Spleen (tissue), 11 donors: ENCODE measurements around the gene UBL7. TPM values are rescaled to one million over a fixed set of nuclear protein-coding genes. Genes with fewer than 3 reads are reported as not detected.

ENCODE experiments used
- DNase-seq: peaks from one replicate; pipeline ENCODE4 v3.0.0-alpha.2; 2020
- H3K27ac ChIP-seq, 8 donors: fragments of 200-600 bp; sonication (generic) in 7 of 8; 1 replicate in 4 of 8; 2 replicates in 4 of 8; pipeline versions ENCODE4 v1.5.0 to v1.8.0; 2016 to 2021; ENCODE audit warnings: inconsistent platforms in 4 of 8, mild to moderate bottlenecking in 4 of 8, moderate library complexity in 1 of 8
- H3K27me3 ChIP-seq, 7 donors: fragments of 200-600 bp; sonication (generic) in 6 of 7; replicated peaks in 1 of 7; 1 replicate in 4 of 7; 2 replicates in 3 of 7; pipeline versions ENCODE4 v1.5.0 to v1.8.0; 2016 to 2021; ENCODE audit warnings: inconsistent platforms in 3 of 7, mild to moderate bottlenecking in 1 of 7
- H3K36me3 ChIP-seq, 6 donors: fragments of 200-600 bp; sonication (generic) in 5 of 6; 1 replicate in 4 of 6; 2 replicates in 2 of 6; pipeline versions ENCODE4 v1.5.0 to v1.8.0; 2016 to 2021; ENCODE audit warnings: inconsistent platforms in 2 of 6
- H3K4me1 ChIP-seq, 6 donors: fragments of 200-600 bp; sonication (generic) in 5 of 6; 1 replicate in 3 of 6; 2 replicates in 3 of 6; pipeline versions ENCODE4 v1.5.0 to v1.8.0; 2016 to 2021; ENCODE audit warnings: inconsistent platforms in 3 of 6
- H3K4me3 ChIP-seq, 8 donors: fragments of 200-600 bp; sonication (generic) in 7 of 8; 1 replicate in 4 of 8; 2 replicates in 4 of 8; pipeline versions ENCODE4 v1.5.0 to v1.8.0; 2016 to 2021; ENCODE audit warnings: inconsistent platforms in 4 of 8, mild to moderate bottlenecking in 4 of 8, moderate library complexity in 2 of 8
- H3K9me3 ChIP-seq, 8 donors: fragments of 200-600 bp; sonication (generic) in 7 of 8; 1 replicate in 4 of 8; 2 replicates in 4 of 8; pipeline versions ENCODE4 v1.5.0 to v1.8.0; 2016 to 2021; ENCODE audit warnings: inconsistent platforms in 4 of 8
- POLR2A ChIP-seq, 3 donors: fragments of 450-650 bp; IDR thresholded peaks; one replicate each; pipeline ENCODE4 v1.5.1; 2017; ENCODE audit warnings: antibody characterized with exemption in 3 of 3, mild to moderate bottlenecking in 1 of 3
- POLR2AphosphoS5 ChIP-seq, 3 donors: sonication (generic); formaldehyde crosslinking; IDR thresholded peaks; one replicate each; pipeline ENCODE4 v1.5.1; 2017; ENCODE audit warnings: antibody characterized with exemption in 3 of 3
- WGBS, 5 donors: extraction: QIAGEN DNeasy Blood & Tissue Kit in 3 of 5; methylation state at CpG; one replicate each; pipeline versions ENCODE4 v1.1.5 to v1.1.7; 2013 to 2018; 5-methylcytosine and 5-hydroxymethylcytosine counted together
- intact Hi-C: fragments of 100-400 bp; cut with DNase I; formaldehyde crosslinking; loops from one replicate; pipeline ENCODE4 v1.15.0; 2023; ENCODE audit warnings: low total_unique reads
- polyA plus RNA-seq, 3 donors: library from polyadenylated mRNA; stranded (reverse); fragments of 200-250 nt; gene quantifications; one replicate each; pipeline ENCODE4 v1.2.1, GENCODE V29; 2013
- total RNA-seq, 7 donors: library from RNA; depleted of rRNA in 3 of 7; stranded (reverse); fragments of >200 nt in 3 of 7; fragmentation: NEBNext Ultra II Directional in 4 of 7; extraction: Animal tissue kit (Norgen Biotek cat#: 25700) in 4 of 7; gene quantifications; one replicate each; pipeline versions ENCODE4 v1.1.0 to v1.2.1, GENCODE V29; 2016 to 2021
- TF ChIP-seq, protein P1 (sequence below), 11 experiments: fragments of 200-600 bp in 7 of 11; fragments of 450-650 bp in 4 of 11; sonication (generic) in 4 of 11; IDR thresholded peaks in 8 of 11; conservative IDR thresholded peaks in 3 of 11; 1 replicate in 7 of 11; 2 replicates in 4 of 11; pipeline versions ENCODE4 v1.4.0 to v1.8.0; 2016 to 2021; ENCODE audit warnings: antibody characterized with exemption in 11 of 11, inconsistent platforms in 4 of 11, mild to moderate bottlenecking in 1 of 11
- donor health status: healthy with polysubstance abuse.
- donor health status: DM: no; HTN: no; CAD: no; lungs with moderate emphysema.
- donor health status: DM: no; HTN: no; CAD: no.
- donor health status: Bipolar disorder and iron deficiency.
- donor health status: healthy.
- donor health status: DM: no; HTN: no; CAD: no.
- donor health status: DM: yes; HTN: yes; CAD: no.

Gene UBL7
- total and polyA plus RNA-seq, 10 donors, result 36.9 to 83.9 (median 47.7) TPM

DNA sequence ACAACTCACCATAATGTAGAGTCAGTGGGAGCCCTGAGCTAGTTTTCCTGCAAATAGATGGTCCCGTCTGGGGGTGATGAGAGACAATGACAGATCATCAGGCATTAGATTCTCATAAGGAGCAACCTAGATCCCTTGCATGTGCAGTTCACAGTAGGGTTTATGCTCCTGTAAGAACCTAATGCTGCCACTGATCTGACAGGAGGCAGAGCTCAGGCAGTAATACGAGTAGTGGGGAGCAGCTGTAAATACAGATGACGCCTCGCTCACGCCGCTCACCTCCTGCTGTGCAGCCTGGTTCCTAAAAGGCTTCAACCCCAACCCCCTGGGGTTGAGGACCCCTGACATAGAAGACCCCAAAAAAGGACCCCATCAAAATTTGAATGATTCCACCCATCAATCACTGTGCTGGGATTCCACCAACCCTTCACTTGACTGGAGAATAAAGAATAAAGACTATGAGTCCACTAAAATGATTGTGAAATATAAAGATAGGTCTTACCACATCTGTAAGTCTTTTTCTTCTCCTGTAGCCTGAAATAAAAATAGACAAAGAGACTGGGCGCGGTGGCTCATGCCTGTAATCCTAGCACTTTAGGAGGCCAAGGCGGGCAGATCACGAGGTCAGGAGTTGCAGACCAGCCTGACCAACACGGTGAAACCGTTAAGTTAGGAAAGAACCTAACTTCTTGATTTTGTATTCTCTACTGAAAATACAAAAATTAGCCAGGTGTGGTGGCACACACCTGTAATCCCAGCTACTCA lies 9.9 kb upstream of the UBL7 start:
- DNase-seq, result no peak
- intact Hi-C loops, result no loop called here

DNA sequence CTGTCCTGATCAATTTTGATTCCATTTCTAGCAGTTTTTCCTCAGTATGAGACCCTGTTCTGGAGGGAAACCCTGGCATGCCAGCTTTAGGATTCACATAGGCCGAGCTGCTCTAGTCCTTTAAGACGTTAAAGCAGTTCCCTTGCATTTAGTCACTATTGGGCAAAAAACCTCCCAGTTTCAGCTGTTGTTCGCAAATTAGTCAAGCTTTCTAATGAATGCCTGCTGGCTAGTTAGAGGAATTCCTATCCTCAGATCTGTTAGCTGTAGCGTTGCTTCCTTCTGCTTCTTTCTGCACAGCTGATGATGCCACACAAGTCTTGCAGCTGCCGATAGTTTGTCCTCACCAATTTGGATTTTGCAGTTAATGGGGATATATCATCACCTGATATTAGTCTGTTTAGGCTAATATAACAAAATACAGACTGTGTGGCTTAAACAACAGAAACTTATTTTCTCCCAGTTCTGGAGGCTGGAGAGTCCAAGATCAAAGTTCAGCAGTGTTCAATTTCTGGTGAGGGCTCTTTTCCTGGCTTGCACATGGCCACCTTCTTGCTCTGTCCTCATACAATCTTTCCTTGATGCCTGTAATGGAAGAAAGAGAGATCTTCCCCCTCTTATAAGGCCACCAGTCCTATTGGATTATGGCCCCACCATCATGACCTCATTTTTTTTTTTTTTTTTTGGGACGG lies 7.5 kb upstream of the UBL7 start:
- H3K9me3 ChIP-seq, result no peaks in the 10 kb centered on the region
- H3K4me3 ChIP-seq, result no peak overlapping the region
- DNase-seq, result no peak
- WGBS, 5 donors, result 89 to 97% (median 92%) methylated on average over 6 of the region's 6 CpGs
- no peaks in the 10 kb centered on the region for H3K27me3 ChIP-seq
- peaks cover 0 to 15% (median 8%) of the 10 kb centered on the region in 6 donors for H3K4me1 ChIP-seq
- intact Hi-C loops, result no loop called here
- peaks cover 0 to 80% (median 4%) of the 10 kb centered on the region in 6 donors for H3K36me3 ChIP-seq
- no peak for TF ChIP-seq POLR2A (IDR thresholded peaks at IDR 0.05)
- TF ChIP-seq, protein P1, sequence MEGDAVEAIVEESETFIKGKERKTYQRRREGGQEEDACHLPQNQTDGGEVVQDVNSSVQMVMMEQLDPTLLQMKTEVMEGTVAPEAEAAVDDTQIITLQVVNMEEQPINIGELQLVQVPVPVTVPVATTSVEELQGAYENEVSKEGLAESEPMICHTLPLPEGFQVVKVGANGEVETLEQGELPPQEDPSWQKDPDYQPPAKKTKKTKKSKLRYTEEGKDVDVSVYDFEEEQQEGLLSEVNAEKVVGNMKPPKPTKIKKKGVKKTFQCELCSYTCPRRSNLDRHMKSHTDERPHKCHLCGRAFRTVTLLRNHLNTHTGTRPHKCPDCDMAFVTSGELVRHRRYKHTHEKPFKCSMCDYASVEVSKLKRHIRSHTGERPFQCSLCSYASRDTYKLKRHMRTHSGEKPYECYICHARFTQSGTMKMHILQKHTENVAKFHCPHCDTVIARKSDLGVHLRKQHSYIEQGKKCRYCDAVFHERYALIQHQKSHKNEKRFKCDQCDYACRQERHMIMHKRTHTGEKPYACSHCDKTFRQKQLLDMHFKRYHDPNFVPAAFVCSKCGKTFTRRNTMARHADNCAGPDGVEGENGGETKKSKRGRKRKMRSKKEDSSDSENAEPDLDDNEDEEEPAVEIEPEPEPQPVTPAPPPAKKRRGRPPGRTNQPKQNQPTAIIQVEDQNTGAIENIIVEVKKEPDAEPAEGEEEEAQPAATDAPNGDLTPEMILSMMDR (IDR thresholded peaks at IDR 0.05 in 8 of 11, conservative IDR thresholded peaks at IDR 0.05 in 3 of 11), result no peak
- TF ChIP-seq POLR2AphosphoS5 (IDR thresholded peaks at IDR 0.05), result no peak
- H3K27ac ChIP-seq, result no peak overlapping the region

More for the DNA sequence above, 9.9 kb upstream of the UBL7 start:
- Histone ChIP-seq H3K36me3 (peaks cover 0 to 95% (median 7%) of the 10 kb centered on the region in 6 donors), H3K27ac (no peak overlapping the region), H3K9me3 (no peaks in the 10 kb centered on the region), H3K27me3 (no peaks in the 10 kb centered on the region), H3K4me3 (no peak overlapping the region), H3K4me1 (no peaks in the 10 kb centered on the region)
- 84 to 97% (median 90%) methylated on average over 12 of the region's 12 CpGs for WGBS, 5 donors
- no peak for TF ChIP-seq POLR2AphosphoS5 (IDR thresholded peaks at IDR 0.05)
- TF ChIP-seq, protein P1 (IDR thresholded peaks at IDR 0.05 in 8 of 11, conservative IDR thresholded peaks at IDR 0.05 in 3 of 11), result no peak

GRCh38 chr15:74466570-74466969 lies 5.6 kb upstream of the UBL7 start:
- Histone ChIP-seq H3K4me1 (peaks cover 10 to 34% (median 23%) of the 10 kb centered on the region in 6 donors), H3K4me3 (no peak overlapping the region), H3K9me3 (no peaks in the 10 kb centered on the region), H3K36me3 (peaks cover 0 to 62% (median 4%) of the 10 kb centered on the region in 6 donors), H3K27ac (no peak overlapping the region), H3K27me3 (no peaks in the 10 kb centered on the region)
- TF ChIP-seq POLR2AphosphoS5 (IDR thresholded peaks at IDR 0.05) (no peak), POLR2A (IDR thresholded peaks at IDR 0.05) (no peak)
- TF ChIP-seq, protein P1 (IDR thresholded peaks at IDR 0.05 in 8 of 11, conservative IDR thresholded peaks at IDR 0.05 in 3 of 11), result no peak
- no peak for DNase-seq
- WGBS, 5 donors, result 95 to 100% (median 97%) methylated on average over 1 of the region's 1 CpG
- intact Hi-C loops, result no loop called here

DNA sequence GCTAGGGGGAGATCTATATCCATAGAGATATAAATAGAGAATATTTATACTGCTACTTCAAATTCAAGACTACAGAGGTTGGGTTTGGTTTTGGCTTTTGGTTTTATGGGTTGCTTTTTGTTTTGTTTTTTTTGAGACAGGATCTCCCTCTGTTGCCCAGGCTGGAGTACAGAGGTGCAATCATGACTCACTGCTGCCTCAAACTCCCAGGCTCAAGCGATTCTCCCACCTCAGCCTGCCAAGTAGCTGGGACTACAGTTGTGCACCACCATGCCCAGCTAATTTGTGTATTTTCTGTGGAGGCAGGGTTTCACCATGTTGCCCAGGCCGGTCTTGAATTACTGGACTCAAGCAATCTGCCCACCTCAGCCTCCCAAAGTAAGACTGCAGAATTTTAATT lies 3.9 kb upstream of the UBL7 start:
- peaks cover 0 to 45% (median 4%) of the 10 kb centered on the region in 6 donors for H3K36me3 ChIP-seq
- 86 to 99% (median 95%) methylated on average over 2 of the region's 2 CpGs for WGBS, 5 donors
- intact Hi-C loops, result no loop called here

More for the DNA sequence above, 3.9 kb upstream of the UBL7 start:
- H3K27me3 ChIP-seq, result no peaks in the 10 kb centered on the region
- H3K9me3 ChIP-seq, result no peaks in the 10 kb centered on the region
- H3K4me3 ChIP-seq, result no peak overlapping the region
- H3K27ac ChIP-seq, result peak overlapping the region in 3 of 8 donors; percentile 11 to 49 (median 27)
- no peak for DNase-seq
- peaks cover 19 to 48% (median 36%) of the 10 kb centered on the region in 6 donors for H3K4me1 ChIP-seq
- TF ChIP-seq, protein P1 (IDR thresholded peaks at IDR 0.05 in 8 of 11, conservative IDR thresholded peaks at IDR 0.05 in 3 of 11), result no peak
- TF ChIP-seq POLR2A (IDR thresholded peaks at IDR 0.05) (no peak), POLR2AphosphoS5 (IDR thresholded peaks at IDR 0.05) (no peak)
